Vagina (tissue), 2 donors: ENCODE data around the gene PPIA.

Source experiments
- POLR2A ChIP-seq, 2 donors: fragments of 450-650 bp; IDR thresholded peaks; one replicate each; pipeline ENCODE4 v1.6.1; 2017; ENCODE audit warnings: antibody characterized with exemption in 2 of 2, mild to moderate bottlenecking in 2 of 2, moderate library complexity in 2 of 2
- POLR2AphosphoS5 ChIP-seq, 2 donors: sonication (generic); formaldehyde crosslinking; IDR thresholded peaks; one replicate each; pipeline ENCODE4 v1.9.0; 2017; ENCODE audit warnings: antibody characterized with exemption in 2 of 2, mild to moderate bottlenecking in 2 of 2, low read depth in 1 of 2; ENCODE audit not compliant: insufficient read depth in 1 of 2
- TF ChIP-seq, protein P1 (sequence below), 3 experiments: fragments of 450-650 bp in 2 of 3; fragments of 200-600 bp in 1 of 3; sonication (generic) in 1 of 3; IDR thresholded peaks; one replicate each; pipeline ENCODE4 v1.5.1; 2017 to 2019; ENCODE audit warnings: antibody characterized with exemption in 3 of 3, mild to moderate bottlenecking in 2 of 3, moderate library complexity in 2 of 3

DNA sequence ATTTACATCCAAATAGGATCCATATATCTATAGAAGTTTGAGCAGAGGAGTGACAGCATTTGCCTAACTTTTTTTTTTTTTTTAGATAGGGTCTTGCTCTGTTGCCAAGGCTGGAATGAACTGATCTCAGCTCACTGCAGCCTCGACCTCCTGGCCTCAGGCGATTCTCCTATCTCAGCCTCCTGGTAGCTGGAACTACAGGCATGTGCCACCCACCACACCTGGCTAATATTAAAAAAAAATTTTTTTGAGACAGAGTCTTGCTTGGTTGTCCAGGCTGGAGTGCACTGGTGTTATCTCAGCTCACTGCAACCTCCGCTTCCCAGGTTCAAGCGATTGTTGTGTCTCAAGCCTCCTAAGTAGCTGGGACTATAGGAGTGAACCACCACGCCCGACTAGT is 15.1 kb downstream of the PPIA start:
- TF ChIP-seq, protein P1, sequence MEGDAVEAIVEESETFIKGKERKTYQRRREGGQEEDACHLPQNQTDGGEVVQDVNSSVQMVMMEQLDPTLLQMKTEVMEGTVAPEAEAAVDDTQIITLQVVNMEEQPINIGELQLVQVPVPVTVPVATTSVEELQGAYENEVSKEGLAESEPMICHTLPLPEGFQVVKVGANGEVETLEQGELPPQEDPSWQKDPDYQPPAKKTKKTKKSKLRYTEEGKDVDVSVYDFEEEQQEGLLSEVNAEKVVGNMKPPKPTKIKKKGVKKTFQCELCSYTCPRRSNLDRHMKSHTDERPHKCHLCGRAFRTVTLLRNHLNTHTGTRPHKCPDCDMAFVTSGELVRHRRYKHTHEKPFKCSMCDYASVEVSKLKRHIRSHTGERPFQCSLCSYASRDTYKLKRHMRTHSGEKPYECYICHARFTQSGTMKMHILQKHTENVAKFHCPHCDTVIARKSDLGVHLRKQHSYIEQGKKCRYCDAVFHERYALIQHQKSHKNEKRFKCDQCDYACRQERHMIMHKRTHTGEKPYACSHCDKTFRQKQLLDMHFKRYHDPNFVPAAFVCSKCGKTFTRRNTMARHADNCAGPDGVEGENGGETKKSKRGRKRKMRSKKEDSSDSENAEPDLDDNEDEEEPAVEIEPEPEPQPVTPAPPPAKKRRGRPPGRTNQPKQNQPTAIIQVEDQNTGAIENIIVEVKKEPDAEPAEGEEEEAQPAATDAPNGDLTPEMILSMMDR (IDR thresholded peaks at IDR 0.05) = no peak
- no peak for TF ChIP-seq POLR2A (IDR thresholded peaks at IDR 0.05)
- TF ChIP-seq POLR2AphosphoS5 (IDR thresholded peaks at IDR 0.05; ENCODE audit: insufficient read depth in 1 of 2, low read depth in 1 of 2) = no peak
